GM20000 (cell line): ENCODE measurements around the gene ZFAND3.

Experiments used
- DNase-seq: peaks from one replicate; pipeline ENCODE4 v3.0.0; 2012; ENCODE audit warnings: low spot score
- TF ChIP-seq, protein P1 (sequence below): IDR thresholded peaks from 2 replicates; pipeline ENCODE4 v1.5.1; 2012; ENCODE audit warnings: mild to moderate bottlenecking, control low read depth; ENCODE audit errors: extremely low read depth, missing control alignments

The ZFAND3 gene

DNA sequence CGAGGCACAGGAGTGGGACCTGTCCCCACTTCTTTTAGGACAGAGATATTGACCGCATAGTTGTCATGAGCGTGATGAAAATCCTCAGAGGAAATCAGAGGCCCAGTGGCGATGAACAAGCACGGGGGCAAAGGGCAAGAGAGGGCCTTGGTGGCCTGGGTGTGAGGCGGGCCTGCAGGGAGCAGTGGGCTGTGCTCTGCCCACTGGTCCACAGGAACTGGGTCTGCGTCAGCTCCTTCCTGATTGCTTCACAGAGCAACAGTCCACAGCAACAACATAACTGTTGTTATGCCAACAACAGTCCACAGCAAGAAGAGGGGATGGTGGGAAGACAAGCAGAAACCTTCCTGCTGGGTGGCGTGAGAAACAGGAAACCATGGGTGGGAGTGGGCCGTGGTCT is 335.6 kb downstream of the ZFAND3 start:
- TF ChIP-seq, protein P1, sequence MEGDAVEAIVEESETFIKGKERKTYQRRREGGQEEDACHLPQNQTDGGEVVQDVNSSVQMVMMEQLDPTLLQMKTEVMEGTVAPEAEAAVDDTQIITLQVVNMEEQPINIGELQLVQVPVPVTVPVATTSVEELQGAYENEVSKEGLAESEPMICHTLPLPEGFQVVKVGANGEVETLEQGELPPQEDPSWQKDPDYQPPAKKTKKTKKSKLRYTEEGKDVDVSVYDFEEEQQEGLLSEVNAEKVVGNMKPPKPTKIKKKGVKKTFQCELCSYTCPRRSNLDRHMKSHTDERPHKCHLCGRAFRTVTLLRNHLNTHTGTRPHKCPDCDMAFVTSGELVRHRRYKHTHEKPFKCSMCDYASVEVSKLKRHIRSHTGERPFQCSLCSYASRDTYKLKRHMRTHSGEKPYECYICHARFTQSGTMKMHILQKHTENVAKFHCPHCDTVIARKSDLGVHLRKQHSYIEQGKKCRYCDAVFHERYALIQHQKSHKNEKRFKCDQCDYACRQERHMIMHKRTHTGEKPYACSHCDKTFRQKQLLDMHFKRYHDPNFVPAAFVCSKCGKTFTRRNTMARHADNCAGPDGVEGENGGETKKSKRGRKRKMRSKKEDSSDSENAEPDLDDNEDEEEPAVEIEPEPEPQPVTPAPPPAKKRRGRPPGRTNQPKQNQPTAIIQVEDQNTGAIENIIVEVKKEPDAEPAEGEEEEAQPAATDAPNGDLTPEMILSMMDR = no peak
- DNase-seq = no peak

DNA sequence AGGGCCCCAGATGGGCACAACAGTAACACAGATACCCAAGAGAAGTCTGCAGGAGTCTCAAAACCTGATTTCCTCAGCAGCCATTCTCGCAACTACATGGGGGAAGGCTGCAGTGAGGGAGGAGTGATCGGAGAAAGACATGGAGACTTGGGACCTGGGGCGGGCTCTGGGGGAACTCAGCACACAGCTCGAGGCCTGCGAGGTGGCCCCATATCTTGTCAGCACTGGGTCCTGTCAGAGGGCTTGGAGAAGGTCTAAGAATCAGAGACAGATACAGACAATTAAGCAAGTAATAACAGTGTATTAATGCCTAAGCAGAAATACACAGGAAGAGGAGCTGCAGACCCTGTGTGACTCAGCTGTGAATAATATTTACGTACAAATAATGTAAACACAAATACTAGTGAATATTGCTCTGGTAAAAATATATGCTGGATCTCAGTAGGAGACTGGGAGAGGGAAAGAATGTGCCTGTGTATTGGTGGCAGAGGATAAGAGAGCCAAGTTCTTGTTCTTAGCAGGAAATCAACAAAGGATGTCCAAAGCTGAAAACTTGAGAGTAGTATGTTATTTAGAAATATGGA is 336.2 kb downstream of the ZFAND3 start:
- no peak for DNase-seq
- TF ChIP-seq, protein P1 = no peak

DNA sequence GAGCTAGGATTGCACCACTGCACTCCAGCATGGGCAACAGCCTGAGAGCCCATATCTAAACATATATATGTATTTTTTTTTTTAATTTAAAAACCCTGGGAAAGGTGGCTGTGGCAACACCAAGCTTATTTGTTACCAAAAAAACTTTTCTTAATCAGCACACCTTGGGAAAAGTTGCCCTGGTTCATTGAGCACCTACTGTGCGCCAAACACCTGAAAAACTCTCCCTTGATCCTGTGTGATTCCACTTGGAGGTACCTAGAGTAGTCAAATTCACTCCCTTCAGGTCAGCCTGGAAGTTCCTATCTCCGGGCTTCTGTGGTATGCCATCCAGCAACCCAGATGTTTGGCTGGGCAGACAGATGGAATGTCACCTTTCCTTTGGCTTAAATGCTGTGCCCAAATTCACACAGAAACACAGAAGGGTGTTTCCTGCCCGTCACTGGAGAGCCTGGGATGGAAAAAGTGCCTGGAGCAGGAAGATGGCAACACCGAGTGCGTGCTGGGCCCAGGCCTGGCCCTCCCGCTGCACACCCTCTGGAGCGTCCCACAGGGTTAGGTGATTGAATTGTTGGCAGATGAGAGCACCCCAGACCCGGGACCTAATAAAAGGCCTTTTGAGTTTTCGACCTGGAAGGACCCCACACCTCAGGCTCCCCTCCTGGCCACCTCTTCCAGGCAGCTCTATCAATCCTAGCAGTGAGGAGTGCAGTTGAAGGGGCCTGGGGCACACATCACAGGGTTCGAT is 337.5 kb downstream of the ZFAND3 start:
- TF ChIP-seq, protein P1 = no peak
- no peak for DNase-seq

DNA sequence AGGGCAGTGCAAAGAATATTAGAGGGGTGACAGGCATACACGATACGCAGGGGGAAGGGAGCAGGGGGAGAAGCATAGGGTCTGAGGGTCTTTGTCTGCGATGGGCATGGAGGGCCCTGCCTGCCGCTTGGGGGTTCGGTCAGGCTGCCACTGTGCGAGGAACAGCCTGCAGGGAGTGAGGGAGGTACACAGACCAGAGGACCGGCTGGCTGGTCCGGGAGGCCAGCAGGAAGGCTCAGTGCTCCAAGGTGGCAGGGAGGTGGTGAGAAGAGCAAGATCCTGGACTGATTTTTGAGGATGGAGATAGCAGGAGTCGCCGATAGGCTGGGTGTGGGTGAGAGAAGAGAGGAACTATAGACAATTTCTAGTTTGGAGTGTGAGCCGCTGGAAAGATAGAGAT is 338.4 kb downstream of the ZFAND3 start:
- TF ChIP-seq, protein P1 = no peak
- DNase-seq = no peak

DNA sequence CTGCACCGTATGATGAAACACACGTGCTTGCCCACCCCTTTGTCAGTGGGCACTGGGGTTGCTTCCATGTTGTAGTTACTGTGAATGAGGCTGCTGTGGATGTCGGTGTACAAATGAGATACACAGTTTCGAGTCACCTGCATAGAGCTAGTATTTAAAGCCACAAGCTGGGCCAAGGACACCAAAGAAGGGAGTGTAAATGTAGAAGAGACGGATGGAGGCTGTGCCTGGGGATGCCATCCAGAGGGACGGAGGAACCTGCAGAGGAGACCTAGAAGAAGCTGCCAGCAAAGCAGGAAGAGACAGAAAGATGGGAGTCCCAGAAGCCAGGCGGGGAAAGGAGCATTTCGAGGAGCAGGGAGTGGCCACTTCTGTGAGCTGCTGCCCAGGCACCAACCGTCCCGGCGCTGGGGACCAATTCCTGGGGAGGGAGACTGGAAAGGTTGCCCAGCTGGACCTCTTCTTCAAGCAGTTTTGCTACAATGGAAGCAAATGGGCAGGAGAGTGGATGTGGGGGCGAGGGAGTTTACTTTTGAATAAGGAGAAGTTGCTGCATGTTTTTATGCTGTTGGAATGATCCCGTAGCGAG is 339.3 kb downstream of the ZFAND3 start:
- TF ChIP-seq, protein P1 = no peak
- no peak for DNase-seq

DNA sequence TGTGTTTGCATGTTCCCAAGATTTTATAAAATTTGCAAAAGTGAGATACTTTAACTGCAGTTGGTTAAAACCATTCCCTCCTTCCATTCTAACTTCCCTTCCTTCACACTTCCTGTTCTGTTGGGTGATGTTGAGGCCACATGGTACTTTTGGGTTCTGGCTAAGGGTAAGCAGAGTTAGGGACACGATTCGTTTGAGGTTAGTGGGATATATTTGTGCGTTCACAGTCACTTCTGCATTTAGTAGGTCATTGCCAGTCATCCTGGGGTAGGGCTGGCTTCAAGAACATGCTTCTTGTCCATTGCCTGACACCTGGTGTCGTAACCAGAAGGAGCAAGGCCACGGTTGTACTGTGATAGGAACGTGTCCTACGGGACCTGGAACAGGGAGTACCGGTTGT is 340.1 kb downstream of the ZFAND3 start:
- TF ChIP-seq, protein P1 = no peak
- no peak for DNase-seq

DNA sequence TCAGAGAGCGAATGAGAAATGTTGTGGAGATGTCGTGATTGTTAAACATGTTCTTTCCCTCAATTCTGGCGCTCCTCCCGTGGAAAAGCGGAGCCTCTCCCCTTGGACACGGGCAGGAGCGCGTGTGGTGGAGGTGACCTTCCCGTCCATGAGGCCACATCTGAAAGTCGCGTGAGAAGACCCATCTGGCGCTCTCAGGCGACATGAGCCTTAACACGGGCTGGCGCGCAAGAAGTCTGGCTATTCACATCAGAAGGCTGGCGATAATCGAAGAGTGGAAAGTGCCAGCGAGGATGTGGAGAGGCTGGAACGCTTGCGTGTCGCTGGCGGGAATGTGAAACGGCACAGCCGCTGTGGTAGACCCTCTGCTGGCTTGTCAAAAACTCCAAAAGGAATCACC is 341.3 kb downstream of the ZFAND3 start:
- TF ChIP-seq, protein P1 = no peak
- DNase-seq = no peak
